HepG2 (cell line): Measurements from ENCODE around the gene USP35. TPM values are rescaled to one million over a fixed set of nuclear protein-coding genes. Genes with fewer than 3 reads are reported as not detected.
A peak's percentile ranks its signal among the peaks of the same experiment; 100 is the strongest.

Experiments
- ATAC-seq: fragments of 200-7000 bp; cut with Tn5 transposase; 3 replicates; pipeline ENCODE4 v1.9.1; 2020; ENCODE audit warnings: mild to moderate bottlenecking, moderate library complexity
- BruUV-seq: library from RNA; stranded (reverse); fragments of 400-500 nt; replicated peaks from 2 replicates; lab custom pipeline; 2021; lab: Mats Ljungman, UMichigan
- CTCF ChIA-PET: fragments of 300-600 bp; formaldehyde crosslinking; extraction: SDS; loops from one replicate; lab custom pipeline; 2021; ENCODE audit warnings: low total read pairs, inconsistent platforms, low intra/inter-chr PET ratio; lab: Yijun Ruan, JAX
- POLR2A ChIA-PET: fragments of 350-600 bp; sonication (Branson Sonifier 250); formaldehyde crosslinking; loops from one replicate; lab custom pipeline; 2020; ENCODE audit warnings: antibody characterized with exemption, inconsistent platforms; lab: Yijun Ruan, JAX
- DNase-seq: peaks from one replicate; pipeline ENCODE4 v3.0.0-alpha.2; 2015; ENCODE audit warnings: low spot score
- FAIRE-seq: peaks from 3 replicates; lab custom pipeline; 2011; peaks lifted over from hg19 to GRCh38; lab: Jason Lieb, UNC
- H2AFZ ChIP-seq: one replicate; pipeline ENCODE4 v1.6.1; 2011; ENCODE audit warnings: low read length, inconsistent platforms
- H3K27ac ChIP-seq: fragments of 300-600 bp; 3 replicates; pipeline ENCODE4 v1.8.0; 2011; ENCODE audit warnings: mixed run types, mild to moderate bottlenecking, mixed read lengths, low read length, inconsistent platforms; ENCODE audit not compliant: insufficient read depth; ENCODE audit errors: extremely low read length
- H3K27me3 ChIP-seq, 2 experiments: fragments of 200-600 bp in 1 of 2; 2 replicates in 1 of 2; 3 replicates in 1 of 2; pipeline versions ENCODE4 v1.6.0 to v1.8.0; 2011; ENCODE audit warnings: low read length in 2 of 2, mild to moderate bottlenecking in 2 of 2, moderate library complexity in 2 of 2, inconsistent platforms in 1 of 2; ENCODE audit not compliant: insufficient read depth in 2 of 2, control insufficient read depth in 1 of 2
- H3K36me3 ChIP-seq, 2 experiments: fragments of 200-600 bp in 1 of 2; replicated peaks in 1 of 2; 2 replicates in 1 of 2; 3 replicates in 1 of 2; pipeline versions ENCODE4 v1.5.1 to v1.8.0; 2011; ENCODE audit warnings: low read length in 2 of 2, inconsistent platforms in 1 of 2; ENCODE audit not compliant: insufficient read depth in 2 of 2, control insufficient read depth in 1 of 2
- H3K4me1 ChIP-seq: 2 replicates; pipeline ENCODE4 v1.5.1; 2012; ENCODE audit warnings: low read length, inconsistent platforms; ENCODE audit not compliant: insufficient read depth
- H3K4me2 ChIP-seq: 2 replicates; pipeline ENCODE4 v1.6.0; 2011; ENCODE audit warnings: low read depth, low read length, inconsistent platforms
- H3K4me3 ChIP-seq, 3 experiments: fragments of 200-600 bp in 1 of 3; sonication (generic), shearing (Covaris generic) in 1 of 3; replicated peaks in 1 of 3; 2 replicates each; pipeline ENCODE4 v1.5.1; 2011 to 2016; ENCODE audit warnings: low read length in 3 of 3, inconsistent platforms in 2 of 3, low read depth in 2 of 3, mild to moderate bottlenecking in 2 of 3, control low read depth in 1 of 3, mixed read lengths in 1 of 3; ENCODE audit not compliant: insufficient read depth in 1 of 3
- H3K79me2 ChIP-seq: one replicate; pipeline ENCODE4 v1.6.1; 2011; ENCODE audit warnings: low read length, inconsistent platforms; ENCODE audit not compliant: insufficient read depth
- H3K9ac ChIP-seq: 2 replicates; pipeline ENCODE4 v1.6.0; 2011; ENCODE audit warnings: mild to moderate bottlenecking, low read depth, low read length, inconsistent platforms; ENCODE audit not compliant: insufficient read depth
- H3K9me3 ChIP-seq: 2 replicates; pipeline ENCODE4 v1.5.1; 2012; ENCODE audit warnings: mild to moderate bottlenecking, low read length
- H4K20me1 ChIP-seq: 2 replicates; pipeline ENCODE4 v1.6.0; 2011; ENCODE audit warnings: inconsistent platforms, mild to moderate bottlenecking, low read length, moderate library complexity; ENCODE audit not compliant: insufficient read depth
- MTF2 ChIP-seq: sonication (generic); formaldehyde crosslinking; IDR thresholded peaks from 2 replicates; pipeline ENCODE4 v1.5.0; 2020; ENCODE audit warnings: missing genetic modification reagents, borderline replicate concordance
- NFKB2 ChIP-seq: sonication (generic); formaldehyde crosslinking; IDR thresholded peaks from 2 replicates; pipeline ENCODE4 v1.4.0; 2020; ENCODE audit warnings: missing genetic modification reagents, borderline replicate concordance
- PRDM15 ChIP-seq: sonication (generic); formaldehyde crosslinking; IDR thresholded peaks from 2 replicates; pipeline ENCODE4 v1.4.0; 2020; ENCODE audit warnings: missing genetic modification reagents
- ZNF407 ChIP-seq: sonication (generic); formaldehyde crosslinking; IDR thresholded peaks from one replicate; pipeline ENCODE4 v1.5.1; 2020; ENCODE audit warnings: mild to moderate bottlenecking, missing genetic modification reagents; ENCODE audit errors: not compliant biosample characterization
- WGBS: methylation state at CpG from one replicate; pipeline ENCODE4 v1.1.6; 2017; ENCODE audit warnings: low lambda C conversion rate; 5-methylcytosine and 5-hydroxymethylcytosine counted together
- in situ Hi-C: cut with HindIII; loops from 2 replicates; pipeline ENCODE4 v1.10.0; 2017; ENCODE audit warnings: low pct_unique_long_range_greater_than_20kb; ENCODE audit not compliant: extremely low pct_ligation_motif_present
- intact Hi-C: fragments of 100-400 bp; cut with micrococcal nuclease; formaldehyde crosslinking; loops from one replicate; pipeline ENCODE4 v1.10.0; 2022; ENCODE audit not compliant: unreplicated experiment
- polyA plus RNA-seq, 8 experiments: library from polyadenylated mRNA; depleted of rRNA in 3 of 8; stranded (reverse) in 7 of 8; unstranded in 1 of 8; fragments of >200 nt; fragmentation: Illumina TruSeq in 4 of 8; extraction: Trizol in 4 of 8; gene quantifications; 2 replicates each; pipeline versions ENCODE4 v1.2.1 to v1.2.3, GENCODE V29; 2011 to 2016; ENCODE audit warnings: low read depth in 4 of 8, missing spikeins in 1 of 8, mixed read lengths in 1 of 8; ENCODE audit not compliant: insufficient read depth in 1 of 8
- total RNA-seq, 5 experiments: library from RNA; depleted of rRNA; stranded (reverse); fragments of >200 nt; fragmentation: Illumina TruSeq; extraction: Trizol; gene quantifications; 2 replicates each; pipeline ENCODE4 v1.2.3, GENCODE V29; 2016; ENCODE audit warnings: low read depth in 1 of 5

Gene USP35
- total and polyA plus RNA-seq, 2 of the 13 experiments (the other 11 are each of a cell fraction or from before 2014, with no cell fraction given), result 4.6 to 7.7 TPM

GRCh38 chr11:78205691-78206090, 17.0 kb downstream of the USP35 start:
- H3K9ac ChIP-seq, result no peak overlapping the region
- intact Hi-C loops, result no loop called here
- WGBS, result 96% methylated on average over 6 of the region's 7 CpGs
- no peak for ATAC-seq
- peaks cover 8 to 27% of the 10 kb centered on the region in 2 experiments; a peak in 3 of 5 replicates for H3K36me3 ChIP-seq
- ChIA-PET POLR2A (no interaction called here), CTCF (no interaction called here)
- BruUV-seq, result no TSS peak
- no peaks in the 10 kb centered on the region for H3K27me3 ChIP-seq
- H3K9me3 ChIP-seq, result no peaks in the 10 kb centered on the region
- no peaks in the 10 kb centered on the region for H3K79me2 ChIP-seq
- no peaks in the 10 kb centered on the region for H4K20me1 ChIP-seq
- no peak overlapping the region for H2AFZ ChIP-seq
- no peak for TF ChIP-seq MTF2 (CRISPR knock-in tag)
- no peak for FAIRE-seq
- H3K4me1 ChIP-seq, result peaks cover 50% of the 10 kb centered on the region
- no peak for DNase-seq
- H3K4me2 ChIP-seq, result no peak overlapping the region
- no peak overlapping the region for H3K27ac ChIP-seq
- in situ Hi-C loops, result no loop called here
- H3K4me3 ChIP-seq, result no peak overlapping the region

GRCh38 chr11:78207532-78208256, 19.0 kb downstream of the USP35 start:
- intact Hi-C loops, result loop anchor here (1.0 kb wide), 1 partner anchor 49 kb away; no protein-coding TSS in a partner anchor
- no peak for FAIRE-seq
- no peak for TF ChIP-seq NFKB2 (CRISPR knock-in tag)
- no peak for TF ChIP-seq ZNF407
- TF ChIP-seq PRDM15 (CRISPR knock-in tag), result no peak

More at GRCh38 chr11:78207532-78208256, 19.0 kb downstream of the USP35 start:
- H3K9me3 ChIP-seq, result no peaks in the 10 kb centered on the region
- peaks cover 30% of the 10 kb centered on the region for H3K4me1 ChIP-seq
- H3K36me3 ChIP-seq, result peaks cover 8 to 28% of the 10 kb centered on the region in 2 experiments; a peak in 3 of 5 replicates
- no peaks in the 10 kb centered on the region for H3K79me2 ChIP-seq
- H3K4me3 ChIP-seq, result no peak overlapping the region
- ChIA-PET POLR2A (interaction anchor here (1.5 kb wide), 1 partner anchor 69 kb away, joined by 3 read pairs; the partner anchor contains the start of gene ALG8), CTCF (no interaction called here)
- H4K20me1 ChIP-seq, result no peaks in the 10 kb centered on the region
- no peak overlapping the region for H3K9ac ChIP-seq
- in situ Hi-C loops, result no loop called here
- H2AFZ ChIP-seq, result no peak overlapping the region
- WGBS, result 84% methylated on average over 8 of the region's 11 CpGs
- no peaks in the 10 kb centered on the region for H3K27me3 ChIP-seq
- no peak for DNase-seq
- peak overlapping the region; percentile 31 for H3K27ac ChIP-seq
- ATAC-seq, result no peak
- no peak overlapping the region for H3K4me2 ChIP-seq
- no TSS peak for BruUV-seq
